NCI-H446 (cell line): Measurements from ENCODE around the gene SLC46A3.
"Not testable (repeated sequence)": the region's sequence is repeated elsewhere in the genome, so short reads cannot be mapped to it uniquely, and the experiment has no call there.

ENCODE experiments used
- DNase-seq, 2 experiments: peaks; one replicate each; lab custom pipeline; 2025; lab: John Stamatoyannopoulos, UW

Gene SLC46A3, protein sequence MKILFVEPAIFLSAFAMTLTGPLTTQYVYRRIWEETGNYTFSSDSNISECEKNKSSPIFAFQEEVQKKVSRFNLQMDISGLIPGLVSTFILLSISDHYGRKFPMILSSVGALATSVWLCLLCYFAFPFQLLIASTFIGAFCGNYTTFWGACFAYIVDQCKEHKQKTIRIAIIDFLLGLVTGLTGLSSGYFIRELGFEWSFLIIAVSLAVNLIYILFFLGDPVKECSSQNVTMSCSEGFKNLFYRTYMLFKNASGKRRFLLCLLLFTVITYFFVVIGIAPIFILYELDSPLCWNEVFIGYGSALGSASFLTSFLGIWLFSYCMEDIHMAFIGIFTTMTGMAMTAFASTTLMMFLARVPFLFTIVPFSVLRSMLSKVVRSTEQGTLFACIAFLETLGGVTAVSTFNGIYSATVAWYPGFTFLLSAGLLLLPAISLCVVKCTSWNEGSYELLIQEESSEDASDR

GRCh38 chr13:28718543-28719226, at the start of gene SLC46A3:
Gene SLC46A3, minus strand, starts transcription at chr13:28718970. Its CDS starts 972 bp downstream, at chr13:28717998.
- peak; percentile 25 to 80 for DNase-seq

GRCh38 chr13:28763887-28764286, 45.1 kb upstream of the SLC46A3 start:
- DNase-seq, result no peak

GRCh38 chr13:28761586-28761985, 42.8 kb upstream of the SLC46A3 start:
- no peak for DNase-seq

DNA sequence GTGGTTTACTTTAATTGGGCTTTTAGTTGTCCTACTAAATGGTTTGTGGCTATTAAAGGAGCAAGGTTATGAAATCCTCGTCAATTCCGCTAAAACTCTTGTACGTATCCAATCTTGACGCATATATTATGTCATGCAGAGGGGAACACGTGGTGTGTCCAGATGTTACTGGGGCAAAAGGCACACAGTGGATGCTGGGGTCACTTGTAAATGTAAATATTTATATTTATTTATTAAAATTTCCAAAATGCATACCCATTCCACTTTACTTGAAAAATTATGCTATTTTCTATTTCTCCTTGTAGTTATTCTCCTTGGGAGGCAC, 36.7 kb upstream of the SLC46A3 start:
- DNase-seq, result no peak

DNA sequence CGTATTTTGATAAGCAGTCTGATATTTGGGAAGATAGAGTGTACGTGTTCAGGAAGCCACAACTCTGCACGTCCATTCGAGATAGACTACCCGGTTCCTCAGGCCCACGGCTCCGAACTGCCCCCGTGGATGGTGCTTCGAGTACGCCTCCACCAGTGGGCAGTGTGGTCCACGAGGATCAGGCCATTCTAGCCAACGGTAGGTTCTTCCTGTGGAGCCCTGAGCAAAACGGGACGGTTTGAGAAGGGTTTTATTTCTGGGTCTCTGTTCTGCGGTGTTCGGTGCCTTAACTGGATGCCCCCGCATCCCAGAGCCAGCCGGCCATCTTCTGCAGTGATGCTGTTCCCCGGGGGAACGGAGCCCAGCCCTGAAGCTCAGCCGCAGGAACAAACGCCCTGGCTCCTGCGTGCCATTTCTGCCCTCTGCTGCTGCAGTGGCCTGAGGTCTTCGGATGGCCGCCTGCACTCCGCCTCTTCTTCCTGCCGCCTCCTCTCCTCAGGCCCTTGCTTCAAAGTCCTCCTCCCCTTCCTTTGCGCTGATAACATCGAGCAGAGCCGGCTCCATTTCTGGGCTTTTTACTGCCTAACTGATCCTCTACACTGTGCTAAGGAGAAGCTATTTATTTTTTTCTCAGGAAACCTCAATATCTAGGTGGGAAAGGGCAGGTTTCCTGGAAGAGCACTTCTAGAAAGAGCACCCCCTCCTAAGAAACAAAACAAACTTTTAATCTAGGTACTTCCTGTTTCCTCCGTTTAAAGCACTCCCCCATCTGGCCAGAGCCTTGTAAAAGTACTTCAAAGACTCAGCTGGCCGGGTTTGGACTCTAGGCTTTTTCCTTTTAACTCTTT, 36.2 kb upstream of the SLC46A3 start:
- DNase-seq, result no peak

GRCh38 chr13:28753946-28754345, 35.2 kb upstream of the SLC46A3 start:
- no peak for DNase-seq

DNA sequence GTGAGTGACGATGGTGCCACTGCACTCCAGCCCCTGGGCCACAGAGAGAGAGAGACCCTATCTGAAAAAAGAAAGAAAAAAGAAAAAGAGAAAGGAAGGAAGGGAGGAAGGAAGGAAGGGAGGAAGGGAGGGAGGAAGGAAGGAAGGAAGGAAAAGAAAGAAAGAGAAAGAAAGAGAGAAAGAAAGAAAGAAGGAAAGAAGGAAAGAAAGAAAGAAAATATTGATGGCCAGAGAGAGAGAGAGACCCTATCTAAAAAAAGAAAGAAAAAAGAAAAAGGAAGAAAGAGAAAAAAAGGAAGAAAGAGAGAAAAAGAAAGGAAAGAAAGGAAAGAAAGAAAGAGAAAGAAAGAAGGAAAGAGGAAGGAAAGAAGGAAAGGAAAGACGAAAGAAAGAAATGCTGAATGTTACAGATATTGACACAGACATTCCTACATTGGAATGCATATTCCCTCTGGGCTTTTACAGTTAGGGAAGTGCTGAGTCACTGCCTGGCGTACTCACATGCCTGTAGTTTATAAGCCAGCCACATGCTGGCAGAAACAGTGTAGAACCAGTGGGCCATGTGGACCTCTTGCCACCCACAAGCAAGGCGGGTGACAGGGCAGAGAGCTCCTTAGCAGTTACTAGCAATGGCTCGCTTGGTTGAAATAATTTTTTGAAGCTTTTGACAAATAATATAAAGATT, 34.6 kb upstream of the SLC46A3 start:
- no peak for DNase-seq

GRCh38 chr13:28751175-28751960, 32.6 kb upstream of the SLC46A3 start:
- no peak for DNase-seq

- no peak for DNase-seq
Measured at GRCh38 chr13:28750187-28751045, 31.6 kb upstream of the SLC46A3 start.

- DNase-seq, result no peak
Measured at GRCh38 chr13:28747851-28748250, 29.1 kb upstream of the SLC46A3 start.

DNA sequence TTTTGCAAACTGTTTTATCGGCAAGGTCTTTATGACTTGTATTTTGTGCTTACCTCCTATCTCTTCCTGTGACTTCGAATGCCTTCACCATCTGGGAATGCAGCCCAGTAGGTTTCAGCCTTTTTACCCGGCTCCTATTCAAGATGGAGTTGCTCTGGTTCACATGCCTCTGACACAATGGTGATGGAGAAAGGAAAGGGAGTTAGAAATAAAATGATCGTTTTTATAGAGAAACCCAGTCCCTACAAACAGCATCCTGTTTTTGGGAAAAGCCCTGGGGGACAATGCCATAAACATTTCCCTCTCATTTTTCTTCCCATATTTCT, 27.5 kb upstream of the SLC46A3 start:
- DNase-seq, result no peak

DNA sequence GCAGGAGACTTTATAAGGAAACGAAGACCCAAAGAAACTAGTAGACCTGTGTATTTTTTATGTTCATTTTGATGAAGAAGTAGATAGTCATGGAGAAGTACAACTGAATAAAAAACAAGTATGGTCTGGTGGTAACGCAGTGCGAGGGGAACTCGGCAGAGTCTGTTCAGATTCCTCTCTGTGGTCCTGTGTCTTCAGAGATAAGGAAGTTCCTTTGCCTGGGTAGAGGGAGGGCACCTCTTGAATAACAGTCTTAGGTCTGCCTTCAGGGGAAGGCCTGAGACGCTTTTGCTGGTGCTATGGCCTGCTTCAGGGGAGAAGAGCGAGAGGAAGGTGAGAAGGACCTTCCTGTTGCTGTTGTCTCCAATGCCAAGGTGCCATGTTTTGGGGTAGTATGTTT, 25.9 kb upstream of the SLC46A3 start:
- DNase-seq, result no peak

- DNase-seq, result no peak
Measured at GRCh38 chr13:28744091-28744536, 25.3 kb upstream of the SLC46A3 start.

DNA sequence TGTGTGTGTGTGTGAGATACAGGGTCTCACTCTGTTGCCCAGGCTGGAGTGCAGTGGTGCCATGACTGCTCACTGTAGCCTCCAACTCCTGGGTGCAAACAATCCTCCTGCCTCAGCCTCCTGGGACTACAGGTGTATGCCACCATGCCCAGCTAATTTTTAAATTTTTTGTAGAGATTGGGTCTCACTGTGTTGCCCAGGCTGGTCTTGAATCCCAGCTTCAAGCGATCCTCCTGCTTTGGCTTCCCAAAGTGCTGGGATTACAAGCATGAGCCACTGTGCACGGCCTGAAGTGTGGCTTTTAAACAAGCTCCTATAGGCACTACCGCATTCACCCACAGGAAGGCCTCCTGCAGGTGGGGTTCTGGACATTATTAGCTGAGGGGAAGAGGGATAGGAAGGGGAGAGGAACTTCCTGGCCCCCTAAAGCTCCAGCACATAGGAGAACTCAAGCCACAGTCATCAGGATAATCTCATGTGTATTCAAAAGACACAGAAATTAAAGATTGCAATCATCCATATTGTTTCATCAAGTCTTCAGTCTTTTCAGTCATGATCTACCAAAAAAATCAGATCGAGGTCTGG, 24.8 kb upstream of the SLC46A3 start:
- no peak for DNase-seq

DNA sequence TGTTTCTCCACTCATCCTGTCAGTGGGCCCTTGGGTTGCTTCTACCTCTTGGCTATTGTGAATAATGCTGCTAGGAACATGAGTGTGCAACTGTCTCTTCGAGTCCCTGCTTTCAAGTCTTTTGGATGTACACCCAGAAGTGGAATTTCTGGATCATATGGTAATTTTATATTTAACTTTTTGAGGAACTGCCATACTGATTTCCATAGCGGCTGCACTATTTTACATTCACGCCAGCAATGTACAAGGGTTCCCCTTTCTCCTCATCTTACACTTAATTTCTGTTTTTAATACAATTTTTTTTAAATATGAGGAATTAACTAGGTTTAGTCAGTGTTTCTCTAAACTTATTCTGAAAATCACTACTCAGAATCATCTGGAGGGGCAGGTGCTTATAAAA, 24.2 kb upstream of the SLC46A3 start:
- no peak for DNase-seq

- DNase-seq, result not testable (repeated sequence)
Measured at GRCh38 chr13:28742445-28742844, 23.7 kb upstream of the SLC46A3 start.

GRCh38 chr13:28741084-28741491, 22.3 kb upstream of the SLC46A3 start:
- DNase-seq, result no peak

- DNase-seq, result no peak
Measured at GRCh38 chr13:28739376-28739775, 20.6 kb upstream of the SLC46A3 start.

GRCh38 chr13:28735481-28736029, 16.8 kb upstream of the SLC46A3 start:
- DNase-seq, result no peak

DNA sequence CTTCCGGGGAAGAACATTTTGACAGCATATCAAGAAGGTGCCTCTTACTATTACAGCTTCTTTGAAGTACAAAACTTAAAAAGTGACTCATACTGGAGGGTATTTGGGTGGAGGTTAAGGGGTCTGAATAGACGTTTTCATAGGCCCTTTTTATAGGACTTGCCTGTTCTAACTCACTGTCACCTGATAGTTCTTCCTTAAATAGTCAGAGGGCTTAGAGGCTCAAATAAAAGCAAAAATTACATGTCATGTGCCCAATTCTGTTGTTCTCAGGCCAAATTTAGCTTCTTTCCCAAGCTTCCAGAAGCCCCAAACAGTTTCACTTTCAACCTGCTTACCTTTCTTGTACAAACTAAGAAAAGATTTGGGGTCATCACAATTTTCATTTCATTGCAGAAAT, 16.1 kb upstream of the SLC46A3 start:
- no peak for DNase-seq
